Hypothalamus (tissue), 51 donors: ENCODE results near the gene TM4SF4.
"Not testable (repeated sequence)": the region's sequence is repeated elsewhere in the genome, so short reads cannot be mapped to it uniquely, and the experiment has no call there.

ENCODE experiments used
- DNase-seq, 51 donors: peaks; one replicate each; lab custom pipeline; 2025; lab: John Stamatoyannopoulos, UW

TM4SF4 gene

GRCh38 chr3:149474250-149474817, at the start of gene TM4SF4:
TM4SF4 (plus strand) TSS chr3:149474697; CDS start chr3:149474878, 181 bp downstream.
- no peak for DNase-seq

- no peak for DNase-seq
Observed at GRCh38 chr3:149424918-149425317, 49.6 kb upstream of the TM4SF4 start.

- no peak for DNase-seq
Observed at GRCh38 chr3:149426325-149426724, 48.2 kb upstream of the TM4SF4 start.

- DNase-seq = no peak
Observed at GRCh38 chr3:149428087-149428486, 46.4 kb upstream of the TM4SF4 start.

GRCh38 chr3:149430216-149430615, 44.3 kb upstream of the TM4SF4 start:
- no peak for DNase-seq

GRCh38 chr3:149432149-149432548, 42.3 kb upstream of the TM4SF4 start:
- DNase-seq = no peak

GRCh38 chr3:149435996-149436885, 38.3 kb upstream of the TM4SF4 start:
- no peak for DNase-seq

- DNase-seq = no peak
Observed at GRCh38 chr3:149437286-149437685, 37.2 kb upstream of the TM4SF4 start.

GRCh38 chr3:149437710-149438109, 36.8 kb upstream of the TM4SF4 start:
- DNase-seq = no peak

GRCh38 chr3:149438981-149439380, 35.5 kb upstream of the TM4SF4 start:
- DNase-seq = no peak

- DNase-seq = no peak
Observed at GRCh38 chr3:149441642-149442041, 32.9 kb upstream of the TM4SF4 start.

- DNase-seq = no peak
Observed at GRCh38 chr3:149442043-149442442, 32.5 kb upstream of the TM4SF4 start.

- no peak for DNase-seq
Observed at GRCh38 chr3:149442851-149443544, 31.5 kb upstream of the TM4SF4 start.

- no peak for DNase-seq
Observed at GRCh38 chr3:149443545-149443912, 31.0 kb upstream of the TM4SF4 start.

GRCh38 chr3:149444867-149445266, 29.6 kb upstream of the TM4SF4 start:
- DNase-seq = not testable (repeated sequence)

GRCh38 chr3:149448331-149448831, 26.1 kb upstream of the TM4SF4 start:
- no peak for DNase-seq

GRCh38 chr3:149449182-149449581, 25.3 kb upstream of the TM4SF4 start:
- no peak for DNase-seq

GRCh38 chr3:149449799-149450198, 24.7 kb upstream of the TM4SF4 start:
- DNase-seq = no peak

- DNase-seq = no peak
Observed at GRCh38 chr3:149450281-149450680, 24.2 kb upstream of the TM4SF4 start.

- DNase-seq = no peak
Observed at GRCh38 chr3:149452036-149452435, 22.5 kb upstream of the TM4SF4 start.

- no peak for DNase-seq
Observed at GRCh38 chr3:149453140-149453805, 21.2 kb upstream of the TM4SF4 start.
